MM.1S (cell line): ENCODE results near the gene ENPP1.
A peak's percentile ranks its signal among the peaks of the same experiment; 100 is the strongest.

Experiments used
- DNase-seq: peaks from one replicate; pipeline ENCODE4 v3.0.0-alpha.2; 2015
- H2AFZ ChIP-seq: fragments of 300-600 bp; sonication (generic); 2 replicates; pipeline ENCODE4 v1.6.0; 2016; ENCODE audit warnings: antibody characterized with exemption, low read length
- H3F3A ChIP-seq: fragments of 300-600 bp; sonication (generic); 2 replicates; pipeline ENCODE4 v1.6.1; 2016; ENCODE audit warnings: mild to moderate bottlenecking, antibody characterized with exemption, low read length, moderate library complexity, mixed read lengths; ENCODE audit not compliant: insufficient read depth
- H3K27ac ChIP-seq: fragments of 300-600 bp; sonication (generic); 2 replicates; pipeline ENCODE4 v1.5.1; 2016; ENCODE audit warnings: mild to moderate bottlenecking, low read length
- H3K27me3 ChIP-seq: fragments of 300-600 bp; sonication (generic); replicated peaks from 2 replicates; pipeline ENCODE4 v1.6.0; 2016; ENCODE audit warnings: low read length; ENCODE audit not compliant: insufficient read depth
- H3K36me3 ChIP-seq: fragments of 300-600 bp; sonication (generic); replicated peaks from 2 replicates; pipeline ENCODE4 v1.6.1; 2016; ENCODE audit warnings: mild to moderate bottlenecking, low read length, mixed read lengths; ENCODE audit not compliant: insufficient read depth
- H3K4me1 ChIP-seq: fragments of 300-600 bp; sonication (generic); 2 replicates; pipeline ENCODE4 v1.6.1; 2016; ENCODE audit warnings: low read length, mixed read lengths
- H3K4me2 ChIP-seq: fragments of 300-600 bp; sonication (generic); 2 replicates; pipeline ENCODE4 v1.6.0; 2016; ENCODE audit warnings: low read depth, low read length
- H3K4me3 ChIP-seq: fragments of 300-600 bp; sonication (generic); 2 replicates; pipeline ENCODE4 v1.5.1; 2016; ENCODE audit warnings: low read length, mixed read lengths
- H3K79me2 ChIP-seq: fragments of 300-600 bp; sonication (generic); 2 replicates; pipeline ENCODE4 v1.6.1; 2016; ENCODE audit warnings: mixed run types, low read length, mixed read lengths
- H3K9ac ChIP-seq: fragments of 300-600 bp; sonication (generic); 2 replicates; pipeline ENCODE4 v1.6.1; 2016; ENCODE audit warnings: low read length, mixed read lengths
- H3K9me2 ChIP-seq: fragments of 300-600 bp; sonication (generic); replicated peaks from 2 replicates; pipeline ENCODE4 v1.6.1; 2016; ENCODE audit warnings: mild to moderate bottlenecking, low read length, mixed read lengths; ENCODE audit not compliant: insufficient read depth
- H3K9me3 ChIP-seq: fragments of 300-600 bp; sonication (generic); replicated peaks from 2 replicates; pipeline ENCODE4 v1.6.1; 2016; ENCODE audit warnings: mild to moderate bottlenecking, low read length, mixed read lengths; ENCODE audit not compliant: insufficient read depth
- H4K20me1 ChIP-seq: fragments of 300-600 bp; sonication (generic); 2 replicates; pipeline ENCODE4 v1.6.1; 2016; ENCODE audit warnings: mild to moderate bottlenecking, low read length, moderate library complexity, mixed read lengths; ENCODE audit not compliant: insufficient read depth
- CTCF ChIP-seq: fragments of 300-600 bp; sonication (generic); IDR thresholded peaks from 2 replicates; pipeline ENCODE4 v1.5.1; 2016; ENCODE audit warnings: antibody characterized with exemption, low read length, mixed read lengths
- EZH2 ChIP-seq: fragments of 300-600 bp; sonication (generic); optimal IDR thresholded peaks from 2 replicates; pipeline ENCODE3; 2017; ENCODE audit warnings: low read depth, mild to moderate bottlenecking, antibody characterized with exemption, low read length, mixed read lengths
- EZH2phosphoT487 ChIP-seq: fragments of 300-600 bp; sonication (generic); IDR thresholded peaks from 2 replicates; pipeline ENCODE4 v1.6.1; 2018; ENCODE audit warnings: antibody characterized with exemption, low read length

Gene ENPP1

GRCh38 chr6:131803007-131803769 is 4.6 kb upstream of the ENPP1 start:
- Histone ChIP-seq H3K4me3 (no peak overlapping the region), H3K9ac (no peak overlapping the region), H3K9me3 (no peaks in the 10 kb centered on the region), H3F3A (peaks cover 6% of the 10 kb centered on the region; the same call in 1 of the 2 replicates), H3K27ac (no peak overlapping the region), H4K20me1 (no peaks in the 10 kb centered on the region), H3K79me2 (no peaks in the 10 kb centered on the region), H3K36me3 (no peaks in the 10 kb centered on the region), H3K9me2 (no peaks in the 10 kb centered on the region), H2AFZ (no peak overlapping the region), H3K4me2 (no peak overlapping the region), H3K27me3 (no peaks in the 10 kb centered on the region), H3K4me1 (no peaks in the 10 kb centered on the region)
- TF ChIP-seq CTCF (no peak), EZH2phosphoT487 (no peak), EZH2 (no peak)
- DNase-seq: no peak

DNA sequence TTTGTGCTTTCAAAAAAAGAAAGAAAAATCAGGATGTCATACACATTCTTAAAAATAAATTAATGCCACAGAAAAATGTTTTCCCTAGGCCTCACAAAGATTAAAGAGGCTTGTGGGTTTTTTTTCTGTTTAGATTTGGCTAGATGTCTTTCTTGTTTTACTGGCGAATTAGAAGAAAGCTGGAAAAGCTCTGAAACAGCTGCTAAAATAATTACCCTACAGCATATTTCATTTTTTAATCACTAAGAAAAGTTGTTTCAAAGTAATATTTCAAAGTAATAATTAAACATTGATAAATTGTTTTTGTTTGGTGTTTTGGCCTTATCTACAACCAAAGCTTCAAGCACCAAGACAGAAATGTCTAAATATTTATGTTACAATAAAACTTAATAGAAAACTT is 3.7 kb upstream of the ENPP1 start:
- Histone ChIP-seq H3F3A (peaks cover 6% of the 10 kb centered on the region; the same call in 1 of the 2 replicates), H3K4me2 (no peak overlapping the region), H3K9me2 (no peaks in the 10 kb centered on the region), H4K20me1 (no peaks in the 10 kb centered on the region), H3K9ac (no peak overlapping the region), H3K4me1 (peaks cover 6% of the 10 kb centered on the region; the same call in 1 of the 2 replicates), H3K27me3 (no peaks in the 10 kb centered on the region), H3K9me3 (no peaks in the 10 kb centered on the region), H2AFZ (no peak overlapping the region), H3K27ac (no peak overlapping the region), H3K36me3 (no peaks in the 10 kb centered on the region), H3K4me3 (no peak overlapping the region), H3K79me2 (no peaks in the 10 kb centered on the region)
- no peak for TF ChIP-seq EZH2phosphoT487
- TF ChIP-seq CTCF: no peak
- no peak for TF ChIP-seq EZH2
- DNase-seq: no peak

GRCh38 chr6:131807321-131807643 is 538 bp upstream of the ENPP1 start:
- DNase-seq: peak; percentile 16
- H3F3A ChIP-seq: peaks cover 6% of the 10 kb centered on the region; the same call in 1 of the 2 replicates
- peak overlapping the region; percentile 39; the same call in 1 of the 2 replicates for H3K9ac ChIP-seq
- H3K4me2 ChIP-seq: peak overlapping the region; percentile 67
- no peaks in the 10 kb centered on the region for H3K27me3 ChIP-seq
- H3K27ac ChIP-seq: peak overlapping the region; percentile 55; the same call in 1 of the 2 replicates
- peak overlapping the region; percentile 70 for H3K4me3 ChIP-seq
- no peak for TF ChIP-seq EZH2
- TF ChIP-seq CTCF: no peak
- TF ChIP-seq EZH2phosphoT487: no peak
- H3K4me1 ChIP-seq: peaks cover 6% of the 10 kb centered on the region; the same call in 1 of the 2 replicates
- no peaks in the 10 kb centered on the region for H3K9me2 ChIP-seq
- no peaks in the 10 kb centered on the region for H4K20me1 ChIP-seq
- H2AFZ ChIP-seq: peak overlapping the region; percentile 68
- no peaks in the 10 kb centered on the region for H3K9me3 ChIP-seq
- no peaks in the 10 kb centered on the region for H3K36me3 ChIP-seq
- H3K79me2 ChIP-seq: no peaks in the 10 kb centered on the region
